OCI-LY1 (cell line): ENCODE results near the gene G6PC3.

Experiments used
- H2AFZ ChIP-seq: fragments of 200-600 bp; sonication (generic), shearing (Covaris generic); 2 replicates; pipeline ENCODE4 v1.6.0; 2014; ENCODE audit warnings: antibody characterized with exemption, mild to moderate bottlenecking, low read length
- H3F3A ChIP-seq: fragments of 200-600 bp; sonication (generic), shearing (Covaris generic); 2 replicates; pipeline ENCODE4 v1.6.0; 2014; ENCODE audit warnings: mild to moderate bottlenecking, antibody characterized with exemption, low read length, moderate library complexity; ENCODE audit not compliant: insufficient read depth
- H3K27ac ChIP-seq: fragments of 200-600 bp; sonication (generic); 2 replicates; pipeline ENCODE4 v1.5.1; 2014; ENCODE audit warnings: low read length, mixed run types, mild to moderate bottlenecking, low read depth; ENCODE audit not compliant: poor library complexity, severe bottlenecking
- H3K27me3 ChIP-seq: fragments of 200-600 bp; sonication (generic); 2 replicates; pipeline ENCODE4 v1.6.0; 2014; ENCODE audit warnings: antibody characterized with exemption, mild to moderate bottlenecking, low read length, moderate library complexity; ENCODE audit not compliant: insufficient read depth
- H3K36me3 ChIP-seq: fragments of 200-600 bp; sonication (generic); 2 replicates; pipeline ENCODE4 v1.6.1; 2014; ENCODE audit warnings: mild to moderate bottlenecking, antibody characterized with exemption, low read length, moderate library complexity, mixed read lengths; ENCODE audit not compliant: insufficient read depth
- H3K4me1 ChIP-seq: fragments of 200-600 bp; sonication (generic); 2 replicates; pipeline ENCODE4 v1.5.1; 2014; ENCODE audit warnings: mild to moderate bottlenecking, low read length, moderate library complexity; ENCODE audit not compliant: insufficient read depth, severe bottlenecking
- H3K4me2 ChIP-seq: fragments of 200-600 bp; sonication (generic), shearing (Covaris generic); 2 replicates; pipeline ENCODE4 v1.6.1; 2014; ENCODE audit warnings: low read length
- H3K4me3 ChIP-seq: fragments of 200-600 bp; sonication (generic); 2 replicates; pipeline ENCODE4 v1.5.1; 2014; ENCODE audit warnings: low read length, low read depth, mild to moderate bottlenecking, mixed read lengths; ENCODE audit not compliant: poor library complexity, severe bottlenecking
- H3K79me2 ChIP-seq: fragments of 200-600 bp; shearing (Covaris generic); 2 replicates; pipeline ENCODE4 v1.6.1; 2016; ENCODE audit warnings: mixed run types, low read length, mixed read lengths; ENCODE audit not compliant: insufficient read depth
- H3K9ac ChIP-seq: fragments of 200-600 bp; sonication (generic), shearing (Covaris generic); 2 replicates; pipeline ENCODE4 v1.6.1; 2014; ENCODE audit warnings: mild to moderate bottlenecking, low read length, mixed read lengths
- H3K9me2 ChIP-seq: fragments of 200-600 bp; sonication (generic), shearing (Covaris generic); 2 replicates; pipeline ENCODE4 v1.6.1; 2014; ENCODE audit warnings: low read depth, mild to moderate bottlenecking, low read length, mixed read lengths
- H3K9me3 ChIP-seq: fragments of 200-600 bp; shearing (Covaris generic); 2 replicates; pipeline ENCODE4 v1.6.1; 2014; ENCODE audit warnings: low read length, mixed read lengths
- H4K20me1 ChIP-seq: fragments of 200-600 bp; sonication (generic), shearing (Covaris generic); 2 replicates; pipeline ENCODE4 v1.6.0; 2016; ENCODE audit warnings: mild to moderate bottlenecking, low read length; ENCODE audit not compliant: insufficient read depth
- EZH2 ChIP-seq: fragments of 200-600 bp; sonication (generic), shearing (Covaris generic); IDR thresholded peaks from 2 replicates; pipeline ENCODE4 v1.8.0; 2017; ENCODE audit warnings: borderline replicate concordance, mixed run types, mild to moderate bottlenecking, antibody characterized with exemption, low read length, moderate library complexity, mixed read lengths
- TF ChIP-seq, protein P1 (sequence below): fragments of 200-600 bp; sonication (generic), shearing (Covaris generic); IDR thresholded peaks from 2 replicates; pipeline ENCODE4 v1.5.1; 2017; ENCODE audit warnings: mild to moderate bottlenecking, antibody characterized with exemption, low read length, moderate library complexity, mixed read lengths

The G6PC3 gene

DNA sequence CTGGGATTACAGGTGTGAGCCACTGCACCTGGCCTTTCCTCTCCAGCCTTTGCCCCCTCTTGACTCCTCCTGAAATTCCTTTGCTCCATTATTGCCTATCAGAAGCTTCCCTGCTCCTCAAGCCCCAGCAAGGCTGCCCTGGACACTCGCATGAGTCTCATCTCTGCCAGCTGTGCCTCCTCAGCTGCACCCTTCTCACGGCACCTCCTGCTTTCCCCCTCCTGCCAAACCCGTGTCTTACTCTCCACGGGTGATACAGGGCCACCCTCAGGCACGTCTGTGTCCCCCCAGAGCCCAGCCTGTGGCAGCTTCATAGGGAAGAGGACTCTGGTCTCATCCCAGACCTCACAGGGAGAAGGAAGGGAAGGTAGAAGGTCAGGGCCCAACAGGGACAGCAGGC lies 15.4 kb downstream of the G6PC3 start:
- Histone ChIP-seq H3K27ac (no peak overlapping the region), H3K9me3 (no peaks in the 10 kb centered on the region), H3K4me2 (no peak overlapping the region), H3F3A (no peaks in the 10 kb centered on the region), H3K9ac (no peak overlapping the region), H4K20me1 (no peaks in the 10 kb centered on the region), H3K4me3 (no peak overlapping the region), H3K79me2 (no peaks in the 10 kb centered on the region), H3K27me3 (0 out of 2 replicates have a peak, but pooled peaks cover 6% of the 10 kb centered on the region), H3K4me1 (no peaks in the 10 kb centered on the region), H3K9me2 (no peaks in the 10 kb centered on the region), H3K36me3 (no peaks in the 10 kb centered on the region), H2AFZ (no peak overlapping the region)
- no peak for TF ChIP-seq EZH2
- TF ChIP-seq, protein P1, sequence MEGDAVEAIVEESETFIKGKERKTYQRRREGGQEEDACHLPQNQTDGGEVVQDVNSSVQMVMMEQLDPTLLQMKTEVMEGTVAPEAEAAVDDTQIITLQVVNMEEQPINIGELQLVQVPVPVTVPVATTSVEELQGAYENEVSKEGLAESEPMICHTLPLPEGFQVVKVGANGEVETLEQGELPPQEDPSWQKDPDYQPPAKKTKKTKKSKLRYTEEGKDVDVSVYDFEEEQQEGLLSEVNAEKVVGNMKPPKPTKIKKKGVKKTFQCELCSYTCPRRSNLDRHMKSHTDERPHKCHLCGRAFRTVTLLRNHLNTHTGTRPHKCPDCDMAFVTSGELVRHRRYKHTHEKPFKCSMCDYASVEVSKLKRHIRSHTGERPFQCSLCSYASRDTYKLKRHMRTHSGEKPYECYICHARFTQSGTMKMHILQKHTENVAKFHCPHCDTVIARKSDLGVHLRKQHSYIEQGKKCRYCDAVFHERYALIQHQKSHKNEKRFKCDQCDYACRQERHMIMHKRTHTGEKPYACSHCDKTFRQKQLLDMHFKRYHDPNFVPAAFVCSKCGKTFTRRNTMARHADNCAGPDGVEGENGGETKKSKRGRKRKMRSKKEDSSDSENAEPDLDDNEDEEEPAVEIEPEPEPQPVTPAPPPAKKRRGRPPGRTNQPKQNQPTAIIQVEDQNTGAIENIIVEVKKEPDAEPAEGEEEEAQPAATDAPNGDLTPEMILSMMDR = no peak

DNA sequence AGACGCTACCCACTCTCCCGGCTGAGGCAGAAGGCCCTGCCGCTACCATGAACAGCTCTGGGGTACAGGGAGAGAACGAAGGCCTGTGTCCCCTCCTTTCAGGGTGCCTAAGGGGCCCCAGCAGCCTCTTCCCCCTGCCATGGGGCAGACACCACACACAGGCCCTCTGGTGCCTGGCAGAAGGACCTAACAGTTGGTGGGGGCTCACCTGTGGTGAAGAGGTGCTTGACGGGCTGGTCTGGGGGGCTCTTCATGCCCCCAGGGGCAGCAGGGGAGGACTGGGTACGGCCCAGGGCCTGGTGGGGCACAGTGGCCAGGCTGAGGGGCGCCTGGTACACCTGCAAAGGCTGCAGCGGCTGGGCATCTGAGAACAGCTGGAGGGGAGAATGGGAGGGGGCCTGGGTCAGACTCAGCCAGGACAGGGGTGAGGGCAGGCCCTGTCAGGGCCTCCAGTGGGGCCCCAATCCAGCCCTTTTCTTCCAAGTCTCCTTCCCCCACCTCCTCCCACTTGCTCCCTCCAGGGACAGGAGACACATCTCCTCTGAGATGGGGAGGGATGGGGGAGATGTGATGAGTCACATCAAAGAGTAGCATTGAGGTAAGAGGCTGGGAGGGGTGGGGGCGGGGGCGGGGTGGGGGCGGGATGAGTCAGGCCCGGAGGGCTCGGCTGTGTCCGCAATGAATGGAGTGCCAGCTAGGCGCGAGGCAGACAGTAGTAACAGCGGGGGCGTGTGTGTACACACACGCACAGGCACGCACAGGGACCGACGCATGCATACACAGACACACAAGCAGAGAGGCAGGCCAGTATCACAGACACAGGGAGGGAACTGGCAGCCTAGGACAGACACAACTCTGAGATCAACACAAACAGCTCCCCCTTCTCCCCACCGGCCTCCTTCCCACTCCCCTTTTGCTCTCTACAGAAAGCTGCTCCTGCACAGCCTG lies 16.1 kb downstream of the G6PC3 start:
- Histone ChIP-seq H3K79me2 (no peaks in the 10 kb centered on the region), H3K9ac (no peak overlapping the region), H2AFZ (no peak overlapping the region), H3K36me3 (no peaks in the 10 kb centered on the region), H4K20me1 (no peaks in the 10 kb centered on the region), H3K27ac (no peak overlapping the region), H3K4me3 (no peak overlapping the region), H3K27me3 (0 out of 2 replicates have a peak, but pooled peaks cover 6% of the 10 kb centered on the region), H3K4me2 (no peak overlapping the region), H3K9me2 (no peaks in the 10 kb centered on the region), H3F3A (no peaks in the 10 kb centered on the region), H3K9me3 (no peaks in the 10 kb centered on the region), H3K4me1 (no peaks in the 10 kb centered on the region)
- TF ChIP-seq, protein P1 = no peak
- TF ChIP-seq EZH2 = no peak

DNA sequence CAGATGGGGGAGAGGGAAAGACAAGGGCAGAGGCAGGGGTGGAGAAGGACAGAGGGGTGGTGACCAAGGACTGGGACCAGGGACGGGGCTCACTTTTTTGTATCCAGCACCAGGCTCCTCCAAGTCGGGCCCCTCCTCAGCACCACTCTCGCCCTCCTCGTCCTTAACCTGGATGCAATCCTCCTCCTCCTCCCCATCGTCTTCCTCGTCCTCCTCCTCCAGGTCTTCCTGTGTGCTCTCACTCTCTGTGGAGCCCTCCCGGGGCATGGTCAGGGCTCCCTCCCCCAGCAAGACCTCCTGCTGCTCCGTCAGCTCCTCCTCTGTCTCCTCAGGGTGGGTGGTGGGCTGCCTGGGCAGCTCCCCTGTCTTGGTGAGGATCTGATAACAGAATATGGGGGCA lies 16.8 kb downstream of the G6PC3 start:
- H3K27me3 ChIP-seq = 0 out of 2 replicates have a peak, but pooled peaks cover 6% of the 10 kb centered on the region
- no peaks in the 10 kb centered on the region for H4K20me1 ChIP-seq
- no peak overlapping the region for H2AFZ ChIP-seq
- no peak overlapping the region for H3K27ac ChIP-seq
- H3K9me2 ChIP-seq = no peaks in the 10 kb centered on the region
- H3K4me2 ChIP-seq = no peak overlapping the region
- no peaks in the 10 kb centered on the region for H3K36me3 ChIP-seq
- H3K4me3 ChIP-seq = no peak overlapping the region
- no peaks in the 10 kb centered on the region for H3F3A ChIP-seq
- H3K9me3 ChIP-seq = no peaks in the 10 kb centered on the region
- H3K9ac ChIP-seq = no peak overlapping the region
- no peaks in the 10 kb centered on the region for H3K4me1 ChIP-seq
- H3K79me2 ChIP-seq = no peaks in the 10 kb centered on the region
- no peak for TF ChIP-seq EZH2
- TF ChIP-seq, protein P1 = no peak
